KBM-7 (cell line): ENCODE results near the gene PSD4.
A peak's percentile ranks its signal among the peaks of the same experiment; 100 is the strongest.

Experiments used
- DNase-seq: peaks from one replicate; pipeline ENCODE4 v3.0.0-alpha.2; 2015
- in situ Hi-C: fragments of 300-500 bp; cut with MboI; formaldehyde crosslinking; loops from 2 replicates; pipeline ENCODE4 v1.14.3; 2020; ENCODE audit warnings: low sequenced_read_pairs, low pct_unique_long_range_greater_than_20kb, mixed read lengths

PSD4 gene

GRCh38 chr2:113138428-113139322 is 35.1 kb upstream of the PSD4 start:
- in situ Hi-C loops, result no loop called here
- peak; percentile 87 for DNase-seq

- DNase-seq, result no peak
- in situ Hi-C loops, result no loop called here
These were observed 32.3 kb upstream of the PSD4 start for GRCh38 chr2:113141451-113141850.

GRCh38 chr2:113142290-113142689 is 31.5 kb upstream of the PSD4 start:
- DNase-seq, result no peak
- in situ Hi-C loops, result no loop called here

GRCh38 chr2:113144259-113144658 is 29.5 kb upstream of the PSD4 start:
- in situ Hi-C loops, result no loop called here

GRCh38 chr2:113148606-113149552 is 24.9 kb upstream of the PSD4 start:
- in situ Hi-C loops, result no loop called here
- no peak for DNase-seq

More at GRCh38 chr2:113144259-113144658, 29.5 kb upstream of the PSD4 start:
- no peak for DNase-seq

- DNase-seq, result no peak
- in situ Hi-C loops, result no loop called here
These were observed 24.1 kb upstream of the PSD4 start for GRCh38 chr2:113149553-113150257.

GRCh38 chr2:113150258-113150601 is 23.5 kb upstream of the PSD4 start:
- in situ Hi-C loops, result no loop called here
- no peak for DNase-seq

GRCh38 chr2:113155331-113155730 is 18.4 kb upstream of the PSD4 start:
- no peak for DNase-seq
- in situ Hi-C loops, result no loop called here

GRCh38 chr2:113156278-113157117 is 17.3 kb upstream of the PSD4 start:
- DNase-seq, result no peak
- in situ Hi-C loops, result no loop called here

- in situ Hi-C loops, result no loop called here
- DNase-seq, result peak; percentile 44
These were observed 16.5 kb upstream of the PSD4 start for GRCh38 chr2:113157118-113157896.

- in situ Hi-C loops, result no loop called here
These were observed 15.6 kb upstream of the PSD4 start for GRCh38 chr2:113157897-113158753.

GRCh38 chr2:113158884-113159553 is 14.8 kb upstream of the PSD4 start:
- in situ Hi-C loops, result no loop called here
- DNase-seq, result no peak

More at GRCh38 chr2:113157897-113158753, 15.6 kb upstream of the PSD4 start:
- no peak for DNase-seq

- DNase-seq, result no peak
- in situ Hi-C loops, result no loop called here
These were observed 13.5 kb upstream of the PSD4 start for GRCh38 chr2:113160248-113160647.

- in situ Hi-C loops, result no loop called here
These were observed 12.8 kb upstream of the PSD4 start for GRCh38 chr2:113160962-113161361.

GRCh38 chr2:113162173-113162572 is 11.6 kb upstream of the PSD4 start:
- DNase-seq, result no peak
- in situ Hi-C loops, result no loop called here

More at GRCh38 chr2:113160962-113161361, 12.8 kb upstream of the PSD4 start:
- DNase-seq, result no peak

GRCh38 chr2:113162869-113163268 is 10.9 kb upstream of the PSD4 start:
- in situ Hi-C loops, result no loop called here

More at GRCh38 chr2:113162869-113163268, 10.9 kb upstream of the PSD4 start:
- DNase-seq, result no peak
